ENCODE data around the gene ROBO1. TPM values are rescaled to one million over a fixed set of nuclear protein-coding genes. Genes with fewer than 3 reads are reported as not detected.
A peak's percentile ranks its signal among the peaks of the same experiment; 100 is the strongest.

Gene ROBO1
- total and polyA plus RNA-seq, 2 of the 13 experiments (the other 11 are each of a cell fraction or from before 2014, with no cell fraction given) = 52.2 to 71.0 TPM

GRCh38 chr3:79684041-79684440, 83.8 kb downstream of the ROBO1 start:
- Histone ChIP-seq H3K4me2 (ENCODE audit: low read depth, low read length) (no peak overlapping the region), H3K27me3 (ENCODE audit: control insufficient read depth in 1 of 2, insufficient read depth in 2 of 2, low read length in 2 of 2) (no peaks in the 10 kb centered on the region; a peak in 1 of 5 replicates), H2AFZ (ENCODE audit: low read length) (no peak overlapping the region), H3K27ac (ENCODE audit: extremely low read length, insufficient read depth, low read length) (no peak overlapping the region), H3K9ac (ENCODE audit: insufficient read depth, low read depth, low read length) (no peak overlapping the region), H4K20me1 (ENCODE audit: insufficient read depth, low read length) (no peaks in the 10 kb centered on the region), H3K36me3 (replicated peaks in 1 of 2; ENCODE audit: control insufficient read depth in 1 of 2, insufficient read depth in 2 of 2, low read length in 2 of 2) (no peaks in the 10 kb centered on the region), H3K4me3 (replicated peaks in 1 of 3; ENCODE audit: insufficient read depth in 1 of 3, low read depth in 2 of 3, low read length in 3 of 3) (no peak overlapping the region), H3K4me1 (ENCODE audit: insufficient read depth, low read length) (0 out of 2 replicates have a peak, but pooled peaks cover 7% of the 10 kb centered on the region), H3K79me2 (ENCODE audit: insufficient read depth, low read length) (no peaks in the 10 kb centered on the region), H3K9me3 (ENCODE audit: low read length) (no peaks in the 10 kb centered on the region)
- DNase-seq (ENCODE audit: low spot score) = no peak
- no peak for FAIRE-seq
- no peak for ATAC-seq
- POLR2A ChIA-PET = no interaction called here
- 7% methylated on average over 1 of the region's 1 CpG for WGBS (ENCODE audit: low lambda C conversion rate)
- intact Hi-C loops (cut with micrococcal nuclease; ENCODE audit: unreplicated experiment) (no loop called here), in situ Hi-C loops (cut with HindIII; ENCODE audit: extremely low pct_ligation_motif_present, low pct_unique_long_range_greater_than_20kb) (no loop called here)
- CTCF ChIA-PET (ENCODE audit: low intra/inter-chr PET ratio, low total read pairs) = no interaction called here
- no peak for TF ChIP-seq FOXA1 (IDR thresholded peaks at IDR 0.05)
- no peak for TF ChIP-seq FOXA1 (CRISPR knock-in tag; IDR thresholded peaks at IDR 0.05)
- TF ChIP-seq MAFK (conservative IDR thresholded peaks at IDR 0.05 in 1 of 2, IDR thresholded peaks at IDR 0.05 in 1 of 2; ENCODE audit: low read length in 2 of 2) = peak; percentile 34 to 70; a peak in 3 of 4 replicates
- no peak for TF ChIP-seq ZNF12 (CRISPR knock-in tag; IDR thresholded peaks at IDR 0.05)
- TF ChIP-seq SETDB1 (CRISPR knock-in tag; IDR thresholded peaks at IDR 0.05; ENCODE audit: borderline replicate concordance) = no peak
- peak; percentile 61; the same call in 1 of the 2 replicates for TF ChIP-seq MAFF (IDR thresholded peaks at IDR 0.05; ENCODE audit: low read depth, low read length)
- TF ChIP-seq, protein P1, sequence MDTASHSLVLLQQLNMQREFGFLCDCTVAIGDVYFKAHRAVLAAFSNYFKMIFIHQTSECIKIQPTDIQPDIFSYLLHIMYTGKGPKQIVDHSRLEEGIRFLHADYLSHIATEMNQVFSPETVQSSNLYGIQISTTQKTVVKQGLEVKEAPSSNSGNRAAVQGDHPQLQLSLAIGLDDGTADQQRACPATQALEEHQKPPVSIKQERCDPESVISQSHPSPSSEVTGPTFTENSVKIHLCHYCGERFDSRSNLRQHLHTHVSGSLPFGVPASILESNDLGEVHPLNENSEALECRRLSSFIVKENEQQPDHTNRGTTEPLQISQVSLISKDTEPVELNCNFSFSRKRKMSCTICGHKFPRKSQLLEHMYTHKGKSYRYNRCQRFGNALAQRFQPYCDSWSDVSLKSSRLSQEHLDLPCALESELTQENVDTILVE (CRISPR knock-in tag; IDR thresholded peaks at IDR 0.05) = no peak
- no TSS peak for BruUV-seq (replicated peaks)

- Histone ChIP-seq H4K20me1 (ENCODE audit: insufficient read depth, low read length) (no peaks in the 10 kb centered on the region), H3K4me3 (replicated peaks in 1 of 3; ENCODE audit: insufficient read depth in 1 of 3, low read depth in 2 of 3, low read length in 3 of 3) (no peak overlapping the region), H3K79me2 (ENCODE audit: insufficient read depth, low read length) (no peaks in the 10 kb centered on the region), H3K27ac (ENCODE audit: extremely low read length, insufficient read depth, low read length) (no peak overlapping the region), H3K27me3 (ENCODE audit: control insufficient read depth in 1 of 2, insufficient read depth in 2 of 2, low read length in 2 of 2) (no peaks in the 10 kb centered on the region), H3K4me2 (ENCODE audit: low read depth, low read length) (no peak overlapping the region), H3K36me3 (replicated peaks in 1 of 2; ENCODE audit: control insufficient read depth in 1 of 2, insufficient read depth in 2 of 2, low read length in 2 of 2) (no peaks in the 10 kb centered on the region), H3K9me3 (ENCODE audit: low read length) (no peaks in the 10 kb centered on the region), H2AFZ (ENCODE audit: low read length) (no peak overlapping the region), H3K9ac (ENCODE audit: insufficient read depth, low read depth, low read length) (no peak overlapping the region), H3K4me1 (ENCODE audit: insufficient read depth, low read length) (no peaks in the 10 kb centered on the region)
- in situ Hi-C loops (cut with HindIII; ENCODE audit: extremely low pct_ligation_motif_present, low pct_unique_long_range_greater_than_20kb) = no loop called here
- ChIA-PET POLR2A (no interaction called here), CTCF (ENCODE audit: low intra/inter-chr PET ratio, low total read pairs) (no interaction called here)
- no peak for FAIRE-seq
- BruUV-seq (replicated peaks) = no TSS peak
- no peak for DNase-seq (ENCODE audit: low spot score)
- WGBS (ENCODE audit: low lambda C conversion rate) = 29% methylated on average over 2 of the region's 2 CpGs
- intact Hi-C loops (cut with micrococcal nuclease; ENCODE audit: unreplicated experiment) = no loop called here
- no peak for ATAC-seq
- TF ChIP-seq SMAD1 (CRISPR knock-in tag; IDR thresholded peaks at IDR 0.05; ENCODE audit: borderline replicate concordance, low read depth) = no peak
- no peak for TF ChIP-seq PAWR (CRISPR knock-in tag; IDR thresholded peaks at IDR 0.05; ENCODE audit: borderline replicate concordance)
- no peak for TF ChIP-seq ZKSCAN5 (CRISPR knock-in tag; IDR thresholded peaks at IDR 0.05)
- TF ChIP-seq FOXO1 (CRISPR knock-in tag; IDR thresholded peaks at IDR 0.05) = no peak
- no peak for TF ChIP-seq ZNF354B (CRISPR knock-in tag; IDR thresholded peaks at IDR 0.05)
- no peak for TF ChIP-seq SIN3B (IDR thresholded peaks at IDR 0.05; ENCODE audit: low read length)
- no peak for TF ChIP-seq ZNF850 (CRISPR knock-in tag; conservative IDR thresholded peaks at IDR 0.05)
- no peak for TF ChIP-seq ZNF766 (CRISPR knock-in tag; IDR thresholded peaks at IDR 0.05; ENCODE audit: borderline replicate concordance)
These were observed 95.1 kb downstream of the ROBO1 start for GRCh38 chr3:79672731-79673130.
